ENCODE data around the gene LPAR1.

DNA sequence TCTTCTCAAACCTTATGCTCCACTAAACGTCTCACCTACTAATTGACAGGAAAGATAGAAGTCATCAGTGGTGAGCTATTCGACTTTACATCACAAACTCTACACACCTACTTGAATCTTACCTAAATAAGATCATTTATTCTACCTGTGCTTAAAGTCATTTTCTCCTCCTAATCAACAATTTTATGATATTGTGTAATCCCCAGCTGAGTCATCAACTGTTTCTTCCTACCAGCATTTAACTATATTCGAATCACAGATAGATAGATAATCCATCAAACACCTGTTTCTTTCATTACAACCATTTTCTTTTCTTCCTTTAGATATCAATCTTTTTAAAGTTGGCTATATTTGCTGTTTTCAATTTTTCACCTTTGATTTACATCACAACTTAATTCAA lies 181.5 kb downstream of the LPAR1 start:
- TF ChIP-seq POLR2A (IDR thresholded peaks at IDR 0.05; ENCODE audit: low read length) (no peak), GATA1 (IDR thresholded peaks at IDR 0.05; ENCODE audit: low read depth, low read length) (no peak)

Data from erythroblast (primary cell).